ENCODE measurements around the gene PROX2. TPM values are rescaled to one million over a fixed set of nuclear protein-coding genes. Genes with fewer than 3 reads are reported as not detected.

PROX2 gene
- total and polyA plus RNA-seq, 9 of the 15 experiments (the other 6 are each of a cell fraction or from before 2014, with no cell fraction given): not detected

DNA sequence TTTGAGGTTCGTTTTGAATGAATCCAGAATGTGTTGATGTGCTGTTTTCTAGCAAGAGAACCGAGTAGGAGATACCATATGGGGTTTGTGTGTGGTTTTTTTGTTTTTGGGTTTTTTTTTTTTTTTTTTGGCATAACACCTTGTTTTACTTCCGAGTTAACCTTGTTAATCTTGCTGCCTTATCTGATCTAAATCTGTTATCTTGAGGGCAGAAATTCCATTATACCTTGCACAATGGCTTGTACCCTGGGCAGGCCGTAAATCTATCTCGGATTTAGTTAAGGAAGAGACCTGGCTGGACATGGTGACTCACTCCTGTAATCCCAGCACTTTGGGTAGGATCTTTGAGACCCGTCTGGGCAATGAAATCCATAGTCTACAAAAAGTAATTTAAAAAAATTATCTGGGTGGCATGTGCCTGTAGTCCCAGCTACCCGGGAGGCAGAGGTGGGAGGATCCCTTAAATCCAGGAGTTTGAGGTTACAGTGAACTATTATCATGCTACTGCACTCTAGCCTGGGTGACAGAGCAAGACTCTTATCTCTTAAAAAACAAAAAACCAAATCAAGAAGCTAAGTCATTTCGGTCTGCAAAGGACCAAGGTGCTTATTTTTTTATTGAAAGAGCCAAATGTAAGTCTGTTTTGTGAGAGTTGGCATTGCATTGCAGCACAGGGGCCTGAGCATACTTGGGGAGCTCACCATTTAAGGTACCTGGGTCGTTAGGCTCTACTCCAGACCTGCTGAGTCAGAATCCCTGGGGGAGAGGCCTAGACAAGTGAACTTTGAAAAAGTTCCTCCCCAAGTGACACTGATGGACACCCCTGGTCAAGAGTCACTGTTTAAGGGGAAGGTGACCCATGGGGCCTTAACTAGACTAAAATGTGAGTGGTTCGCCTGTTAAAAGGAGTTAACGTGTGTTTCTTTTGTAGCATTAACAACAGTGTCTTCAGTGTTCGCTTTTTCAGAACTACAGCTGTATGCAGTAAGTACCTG, 12.5 kb upstream of the PROX2 start (continued):
- peak; percentile 20; the same call in 1 of the 2 replicates for TF ChIP-seq NCOA1 (IDR thresholded peaks at IDR 0.05; ENCODE audit: low read depth)
- peak in 1 of 2 experiments; percentile 75; a peak in 2 of 4 replicates for TF ChIP-seq HDAC1 (IDR thresholded peaks at IDR 0.05)
- TF ChIP-seq NR3C1 (CRISPR knock-in tag; IDR thresholded peaks at IDR 0.05): no peak
- peak; percentile 31; the same call in 1 of the 2 replicates for TF ChIP-seq ATF7 (IDR thresholded peaks at IDR 0.05)
- TF ChIP-seq KLF6 (CRISPR knock-in tag; IDR thresholded peaks at IDR 0.05; ENCODE audit: borderline replicate concordance): no peak
- TF ChIP-seq SETDB1 (IDR thresholded peaks at IDR 0.05; ENCODE audit: low read length): no peak
- TF ChIP-seq PML (IDR thresholded peaks at IDR 0.05; ENCODE audit: low read length): peak; percentile 66; the same call in 1 of the 2 replicates
- no peak for TF ChIP-seq SNRNP70 (optimal IDR thresholded peaks at IDR 0.05; ENCODE audit: low read depth, low read length)
- TF ChIP-seq ZNF12 (CRISPR knock-in tag; IDR thresholded peaks at IDR 0.05): no peak
- TF ChIP-seq, protein P1, sequence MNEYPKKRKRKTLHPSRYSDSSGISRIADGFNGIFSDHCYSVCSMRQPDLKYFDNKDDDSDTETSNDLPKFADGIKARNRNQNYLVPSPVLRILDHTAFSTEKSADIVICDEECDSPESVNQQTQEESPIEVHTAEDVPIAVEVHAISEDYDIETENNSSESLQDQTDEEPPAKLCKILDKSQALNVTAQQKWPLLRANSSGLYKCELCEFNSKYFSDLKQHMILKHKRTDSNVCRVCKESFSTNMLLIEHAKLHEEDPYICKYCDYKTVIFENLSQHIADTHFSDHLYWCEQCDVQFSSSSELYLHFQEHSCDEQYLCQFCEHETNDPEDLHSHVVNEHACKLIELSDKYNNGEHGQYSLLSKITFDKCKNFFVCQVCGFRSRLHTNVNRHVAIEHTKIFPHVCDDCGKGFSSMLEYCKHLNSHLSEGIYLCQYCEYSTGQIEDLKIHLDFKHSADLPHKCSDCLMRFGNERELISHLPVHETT (CRISPR knock-in tag; conservative IDR thresholded peaks at IDR 0.05 in 1 of 2, IDR thresholded peaks at IDR 0.05 in 1 of 2): peak in 1 of 2 experiments; percentile 34; a peak in 1 of 4 replicates
- no peak for TF ChIP-seq CBFB (CRISPR knock-in tag; IDR thresholded peaks at IDR 0.05)
- TF ChIP-seq TCF3 (CRISPR knock-in tag; IDR thresholded peaks at IDR 0.05): peak; percentile 88
- TF ChIP-seq MAFF (IDR thresholded peaks at IDR 0.05; ENCODE audit: low read length): peak; percentile 70
- peak; percentile 86 for TF ChIP-seq TAL1 (IDR thresholded peaks at IDR 0.05)
- TF ChIP-seq ZNF282 (CRISPR knock-in tag; IDR thresholded peaks at IDR 0.05): no peak
- peak; percentile 62 for TF ChIP-seq NFIC (IDR thresholded peaks at IDR 0.05)
- no peak for TF ChIP-seq TSC22D4 (tag; IDR thresholded peaks at IDR 0.05)
- TF ChIP-seq ARID1B (IDR thresholded peaks at IDR 0.05): peak; percentile 96
